Measurements from ENCODE around the gene SNTG2.

The SNTG2 gene

DNA sequence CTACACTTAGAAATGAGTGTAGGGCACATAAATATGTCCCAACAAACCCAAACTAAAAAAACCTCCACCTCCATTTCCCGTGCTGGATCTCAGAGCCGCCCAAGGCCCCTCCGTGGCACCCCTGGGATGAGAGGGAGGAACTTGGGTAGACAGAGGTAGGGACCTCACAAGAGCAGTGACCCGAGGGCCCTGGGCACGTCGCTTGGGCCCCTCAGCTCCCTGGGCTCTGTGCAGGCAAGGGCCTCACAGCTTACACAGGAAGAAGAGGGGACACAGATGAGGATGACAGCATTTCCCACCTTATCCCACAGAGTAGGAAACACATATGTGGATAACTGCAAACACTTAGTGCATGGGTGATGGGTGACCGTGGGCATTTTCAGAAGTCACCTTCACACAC is 368.7 kb downstream of the SNTG2 start:
- no peak for DNase-seq (ENCODE audit: low spot score)

GRCh38 chr2:1321321-1321720 is 370.7 kb downstream of the SNTG2 start:
- no peak for DNase-seq (ENCODE audit: low spot score)

GRCh38 chr2:1324884-1325283 is 374.2 kb downstream of the SNTG2 start:
- no peak for DNase-seq (ENCODE audit: low spot score)

GRCh38 chr2:1328684-1329083 is 378.0 kb downstream of the SNTG2 start:
- no peak for DNase-seq (ENCODE audit: low spot score)

GRCh38 chr2:1339388-1340140 is 388.9 kb downstream of the SNTG2 start:
- DNase-seq (ENCODE audit: low spot score) = no peak

- no peak for DNase-seq (ENCODE audit: low spot score)
Observed at GRCh38 chr2:1340141-1340512, 389.5 kb downstream of the SNTG2 start.

DNA sequence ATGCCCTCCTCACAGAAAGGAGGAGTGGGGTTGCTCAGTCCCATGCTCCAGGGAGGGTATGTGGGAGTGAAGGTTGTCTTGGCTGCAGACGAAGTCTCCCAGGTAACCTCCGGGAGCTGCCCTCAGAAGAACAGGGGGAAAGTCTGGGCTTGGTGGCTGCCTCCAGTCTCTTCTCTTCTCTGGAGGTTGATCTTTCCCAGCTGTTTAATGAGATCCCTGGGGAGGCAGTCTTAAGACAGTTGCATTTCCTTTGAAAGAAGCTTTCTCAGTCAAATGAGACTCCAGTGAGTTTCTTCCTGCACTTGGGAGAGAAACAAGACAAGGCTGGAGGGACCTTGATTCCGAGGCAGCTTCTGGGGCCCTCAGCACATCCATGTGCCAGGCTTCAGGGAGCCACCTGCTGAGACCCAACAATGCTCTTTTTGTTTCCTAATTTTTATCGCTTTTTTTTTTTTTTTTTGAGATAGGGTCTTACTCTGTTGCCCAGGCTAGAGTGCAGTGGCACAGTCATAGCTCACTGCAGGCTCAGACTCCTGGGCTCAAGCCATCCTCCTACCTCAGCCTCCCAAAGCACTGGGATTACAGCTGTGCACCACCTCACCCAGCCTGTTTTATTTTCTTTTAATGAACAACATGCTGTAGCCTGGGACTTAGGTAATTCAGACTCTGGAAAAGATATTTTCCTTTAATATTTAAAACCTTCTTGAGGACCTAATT is 390.9 kb downstream of the SNTG2 start:
- no peak for DNase-seq (ENCODE audit: low spot score)

GRCh38 chr2:1348789-1349188 is 398.1 kb downstream of the SNTG2 start:
- no peak for DNase-seq (ENCODE audit: low spot score)

GRCh38 chr2:1350111-1350510 is 399.5 kb downstream of the SNTG2 start:
- no peak for DNase-seq (ENCODE audit: low spot score)

- DNase-seq (ENCODE audit: low spot score) = no peak
Observed at GRCh38 chr2:1353124-1353523, 402.5 kb downstream of the SNTG2 start.

- DNase-seq (ENCODE audit: low spot score) = no peak
Observed at GRCh38 chr2:1353543-1353942, 402.9 kb downstream of the SNTG2 start.

- no peak for DNase-seq (ENCODE audit: low spot score)
Observed at GRCh38 chr2:1360144-1360543, 409.5 kb downstream of the SNTG2 start.

GRCh38 chr2:1360557-1361250 is 410.1 kb downstream of the SNTG2 start:
- DNase-seq (ENCODE audit: low spot score) = no peak

DNA sequence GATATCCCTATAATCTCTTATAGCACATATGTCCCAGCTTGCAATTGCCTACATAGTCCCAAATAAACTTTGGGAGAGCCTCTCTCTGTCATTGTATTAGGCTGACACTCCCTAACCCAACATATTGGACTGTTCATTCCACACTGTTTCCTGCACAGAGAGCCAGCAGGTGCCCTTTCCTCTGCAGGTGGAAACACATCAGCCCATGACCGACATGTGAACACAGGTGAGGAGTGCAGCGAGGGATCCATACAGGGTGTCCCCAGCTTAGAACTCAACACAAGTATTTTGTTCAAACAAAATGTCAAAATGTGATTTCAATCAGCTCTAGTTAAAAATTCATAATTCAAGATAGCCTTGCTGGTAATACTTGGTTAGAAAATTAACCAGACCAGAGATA is 412.7 kb downstream of the SNTG2 start:
- no peak for DNase-seq (ENCODE audit: low spot score)

- no peak for DNase-seq (ENCODE audit: low spot score)
Observed at GRCh38 chr2:1366546-1367134, 416.0 kb downstream of the SNTG2 start.

GRCh38 chr2:1367601-1368000 is 417.0 kb downstream of the SNTG2 start:
- no peak for DNase-seq (ENCODE audit: low spot score)

GRCh38 chr2:1369905-1370304 is 419.3 kb downstream of the SNTG2 start:
- DNase-seq (ENCODE audit: low spot score) = no peak

DNA sequence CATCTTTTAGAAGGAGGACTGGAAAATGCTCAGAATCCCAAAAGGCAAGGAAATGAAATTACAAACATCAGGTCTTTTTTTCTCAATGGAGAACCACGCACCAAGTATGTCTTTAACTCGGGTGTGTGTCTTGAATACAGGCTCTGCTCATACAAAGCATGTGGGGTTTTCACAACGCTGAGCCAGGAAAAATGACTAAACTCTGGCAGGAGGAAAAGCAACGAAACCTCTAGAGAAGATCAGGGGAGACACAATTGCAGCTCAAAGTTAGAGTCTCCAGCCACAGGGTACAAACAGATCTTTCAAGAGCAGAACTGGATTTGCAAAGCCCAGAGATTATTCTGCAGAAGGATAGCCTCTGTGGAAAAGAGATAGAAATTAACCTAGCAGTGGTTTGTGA is 419.8 kb downstream of the SNTG2 start:
- no peak for DNase-seq (ENCODE audit: low spot score)

DNA sequence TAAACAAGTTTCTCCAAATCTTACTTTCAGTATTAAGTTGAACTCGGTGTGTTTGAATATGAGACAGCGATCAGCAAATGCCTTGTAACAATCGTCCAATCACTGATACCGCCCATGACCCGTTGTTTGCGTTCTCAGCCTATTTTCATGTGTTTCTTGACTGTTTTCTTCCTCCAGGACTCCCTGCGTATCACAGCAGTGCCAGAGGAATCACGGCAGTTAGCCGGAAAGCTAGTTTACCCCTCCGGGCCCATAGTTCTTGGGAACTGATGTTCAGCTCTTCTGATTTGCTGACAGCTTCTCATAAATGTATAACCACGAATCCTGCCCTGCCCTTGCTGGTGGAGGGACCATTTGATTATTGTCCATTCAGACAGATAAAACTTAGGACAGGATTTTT is 420.4 kb downstream of the SNTG2 start:
- no peak for DNase-seq (ENCODE audit: low spot score)

DNA sequence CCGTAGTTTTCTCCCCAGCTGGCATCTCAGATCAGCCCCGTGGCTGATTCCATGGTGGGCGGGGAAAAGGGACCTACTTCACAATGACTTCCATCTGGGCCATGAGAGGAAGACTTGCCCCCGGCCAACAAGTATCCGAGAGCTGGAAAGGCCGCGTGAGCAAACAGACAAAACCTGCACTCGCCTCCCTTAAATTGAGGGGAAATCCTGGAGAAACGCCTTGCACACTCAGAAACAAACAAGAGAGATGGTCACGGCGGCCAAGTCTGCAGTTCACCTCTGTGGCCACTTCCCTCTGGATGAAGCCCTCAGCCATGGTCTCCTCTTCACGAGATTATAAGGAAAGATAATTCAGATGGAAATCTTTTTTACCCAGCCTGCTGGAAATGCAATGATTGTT is 423.2 kb downstream of the SNTG2 start:
- no peak for DNase-seq (ENCODE audit: low spot score)

GRCh38 chr2:1374287-1374686 is 423.6 kb downstream of the SNTG2 start:
- no peak for DNase-seq (ENCODE audit: low spot score)

- DNase-seq (ENCODE audit: low spot score) = no peak
Observed at GRCh38 chr2:1375794-1376193, 425.1 kb downstream of the SNTG2 start.

DNA sequence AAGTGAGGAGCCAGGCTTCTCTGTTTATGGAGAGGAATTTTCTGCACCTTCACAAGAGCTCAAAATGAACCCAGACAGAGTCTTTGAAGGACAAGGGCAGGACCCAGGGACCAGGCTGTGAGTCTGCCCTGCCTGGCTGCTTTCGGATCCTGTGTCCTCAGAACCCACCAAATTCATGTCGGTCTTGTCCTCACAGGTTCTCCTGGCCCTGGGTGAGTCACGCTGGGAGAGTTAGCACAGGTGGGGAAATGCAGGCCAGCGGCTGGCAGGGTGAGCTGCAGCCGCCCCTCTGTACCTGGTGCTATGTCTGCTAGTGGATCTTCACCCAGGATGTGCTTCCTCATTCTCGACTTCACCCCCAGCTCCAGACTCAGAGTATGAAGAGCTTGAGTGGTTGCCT is 426.8 kb downstream of the SNTG2 start:
- no peak for DNase-seq (ENCODE audit: low spot score)
